ENCODE results near the gene TMEM250.

DNA sequence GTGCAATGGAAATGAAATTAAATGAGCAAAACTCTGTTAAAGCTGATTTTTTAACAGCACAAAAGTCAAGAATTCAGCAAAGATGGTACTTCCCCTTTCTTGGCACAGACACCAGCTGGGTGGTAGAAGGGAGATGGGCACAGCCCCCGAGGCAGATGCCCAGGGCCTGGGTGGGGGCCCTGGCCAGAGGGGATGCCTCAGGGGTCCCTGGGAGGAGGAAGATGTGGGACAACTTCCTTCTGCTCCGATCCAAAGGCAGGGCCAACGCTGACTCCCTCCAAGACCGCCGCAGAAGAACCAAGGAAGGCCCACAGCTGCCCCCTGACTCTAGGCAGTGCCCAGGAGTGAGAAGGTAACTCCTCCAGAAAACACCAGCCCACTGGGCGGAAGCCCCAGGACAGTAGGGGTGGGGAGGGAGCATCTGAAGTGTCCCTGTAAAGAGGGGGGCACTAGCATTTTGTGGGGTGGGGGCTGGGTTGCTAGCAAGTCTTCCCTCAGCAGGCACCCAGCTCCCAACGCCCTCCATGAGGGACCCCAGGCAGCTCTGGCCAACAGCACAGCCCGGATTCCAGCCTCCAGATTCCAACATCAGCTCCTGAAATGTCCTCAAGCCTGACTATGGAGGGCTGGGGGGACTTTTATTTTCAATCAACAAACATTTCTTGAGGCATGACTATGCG is 28.5 kb downstream of the TMEM250 start:
- TF ChIP-seq POLR2A (IDR thresholded peaks at IDR 0.05; ENCODE audit: low read depth, low read length) = no peak
- no peak for TF ChIP-seq TAF1 (IDR thresholded peaks at IDR 0.05; ENCODE audit: borderline replicate concordance, low read depth, low read length)
- TF ChIP-seq POLR2AphosphoS5 (IDR thresholded peaks at IDR 0.05; ENCODE audit: low read depth, low read length) = no peak

Data from GM12892 (cell line).